K562 (cell line): Measurements from ENCODE around the gene ZDHHC22. TPM values are rescaled to one million over a fixed set of nuclear protein-coding genes. Genes with fewer than 3 reads are reported as not detected.

Experiments
- ATAC-seq: fragments of 200-7000 bp; cut with Tn5 transposase; 3 replicates; pipeline ENCODE4 v1.9.1; 2020; ENCODE audit warnings: moderate library complexity
- BruUV-seq: library from RNA; stranded (reverse); fragments of 400-500 nt; replicated peaks from 2 replicates; lab custom pipeline; 2021; lab: Mats Ljungman, UMichigan
- CTCF ChIA-PET: fragments of 300-600 bp; formaldehyde crosslinking; extraction: SDS; loops from one replicate; lab custom pipeline; 2021; ENCODE audit warnings: low intra/inter-chr PET ratio; lab: Yijun Ruan, JAX
- POLR2A ChIA-PET: fragments of 300-600, 350-650 bp; sonication (Branson Sonifier 250); formaldehyde crosslinking; extraction: SDS; loops from one replicate; lab custom pipeline; 2021; ENCODE audit warnings: antibody characterized with exemption, inconsistent platforms; lab: Yijun Ruan, JAX
- DNase-seq, 4 experiments: peaks; one replicate each; pipeline versions ENCODE4 v3.0.0 to v3.0.0-alpha.2; 2011 to 2018; ENCODE audit warnings: low spot score in 3 of 4, mixed read lengths in 3 of 4; ENCODE audit errors: extremely low read depth in 1 of 4
- FAIRE-seq: peaks from 2 replicates; lab custom pipeline; 2011; peaks lifted over from hg19 to GRCh38; lab: Jason Lieb, UNC
- H2AFZ ChIP-seq: 2 replicates; pipeline ENCODE4 v1.6.0; 2011; ENCODE audit warnings: low read depth, low read length, control low read depth, inconsistent platforms
- H3K27ac ChIP-seq: fragments of 200-600 bp; 3 replicates; pipeline ENCODE4 v1.8.0; 2011; ENCODE audit warnings: low read depth, mild to moderate bottlenecking, control low read depth, inconsistent platforms, low read length, moderate library complexity, mixed read lengths; ENCODE audit errors: extremely low read depth
- H3K27me3 ChIP-seq, 2 experiments: fragments of 300-600 bp in 1 of 2; 2 replicates in 1 of 2; 3 replicates in 1 of 2; pipeline versions ENCODE4 v1.6.0 to v1.8.0; 2011; ENCODE audit warnings: inconsistent platforms in 2 of 2, low read length in 2 of 2, mild to moderate bottlenecking in 1 of 2, mixed read lengths in 1 of 2, moderate library complexity in 1 of 2; ENCODE audit not compliant: control insufficient read depth in 2 of 2, insufficient read depth in 2 of 2
- H3K36me3 ChIP-seq: fragments of 300-600 bp; 3 replicates; pipeline ENCODE4 v1.8.0; 2011; ENCODE audit warnings: mild to moderate bottlenecking, low read length, inconsistent platforms; ENCODE audit not compliant: control insufficient read depth, insufficient read depth
- H3K4me1 ChIP-seq, 2 experiments: fragments of 200-600 bp in 1 of 2; replicated peaks in 1 of 2; 2 replicates in 1 of 2; 3 replicates in 1 of 2; pipeline versions ENCODE4 v1.5.1 to v1.8.0; 2011; ENCODE audit warnings: inconsistent platforms in 2 of 2, low read length in 2 of 2, mild to moderate bottlenecking in 1 of 2, mixed read lengths in 1 of 2, moderate library complexity in 1 of 2; ENCODE audit not compliant: control insufficient read depth in 2 of 2, insufficient read depth in 2 of 2
- H3K4me2 ChIP-seq: 2 replicates; pipeline ENCODE4 v1.6.1; 2011; ENCODE audit warnings: low read length, control low read depth, inconsistent platforms, mixed read lengths; ENCODE audit not compliant: insufficient read depth
- H3K4me3 ChIP-seq: fragments of 200-600 bp; sonication (generic), shearing (Covaris generic); 2 replicates; pipeline ENCODE4 v1.5.1; 2016; ENCODE audit warnings: control low read depth, inconsistent platforms
- H3K79me2 ChIP-seq: fragments of 200-600 bp; 3 replicates; pipeline ENCODE4 v1.8.0; 2011; ENCODE audit warnings: low read length, inconsistent platforms; ENCODE audit not compliant: control insufficient read depth, insufficient read depth
- H3K9ac ChIP-seq, 2 experiments: 2 replicates each; pipeline versions ENCODE4 v1.6.0 to v1.6.1; 2011; ENCODE audit warnings: low read depth in 2 of 2, low read length in 2 of 2, control low read depth in 1 of 2, inconsistent platforms in 1 of 2, mild to moderate bottlenecking in 1 of 2, mixed read lengths in 1 of 2; ENCODE audit not compliant: insufficient read depth in 1 of 2
- H3K9me1 ChIP-seq: one replicate; pipeline ENCODE4 v1.6.0; 2011; ENCODE audit warnings: inconsistent platforms, mild to moderate bottlenecking, low read length, moderate library complexity; ENCODE audit not compliant: control insufficient read depth, insufficient read depth
- H3K9me3 ChIP-seq: replicated peaks from 2 replicates; pipeline ENCODE4 v1.5.1; 2011; ENCODE audit warnings: low read depth, low read length, inconsistent platforms; ENCODE audit not compliant: control insufficient read depth, insufficient read depth
- H4K20me1 ChIP-seq: replicated peaks from 2 replicates; pipeline ENCODE4 v1.6.1; 2011; ENCODE audit warnings: low read length, inconsistent platforms, mixed read lengths; ENCODE audit not compliant: control insufficient read depth, insufficient read depth
- KLF16 ChIP-seq: IDR thresholded peaks from 2 replicates; pipeline ENCODE4 v1.6.1; 2016; ENCODE audit warnings: antibody characterized with exemption
- KLF6 ChIP-seq: fragments of 250-450 bp; sonication (Bioruptor Pico); IDR thresholded peaks from 2 replicates; pipeline ENCODE4 v1.4.0; 2020; ENCODE audit warnings: mild to moderate bottlenecking, moderate library complexity, borderline replicate concordance
- MYBL2 ChIP-seq, 2 experiments: fragments of 450-650 bp in 1 of 2; sonication (generic) in 1 of 2; formaldehyde crosslinking in 1 of 2; IDR thresholded peaks; 2 replicates each; pipeline versions ENCODE4 v1.6.1 to v1.8.1; 2017 to 2022; ENCODE audit warnings: borderline replicate concordance in 1 of 2, inconsistent platforms in 1 of 2, low read depth in 1 of 2, mild to moderate bottlenecking in 1 of 2, missing genetic modification reagents in 1 of 2, moderate library complexity in 1 of 2
- NONO ChIP-seq, 2 experiments: fragments of 200-400 bp in 1 of 2; fragments of 450-650 bp in 1 of 2; formaldehyde crosslinking in 1 of 2; IDR thresholded peaks; 2 replicates each; pipeline ENCODE4 v1.6.1; 2017; ENCODE audit warnings: low read depth in 2 of 2, mild to moderate bottlenecking in 2 of 2, moderate library complexity in 2 of 2, low read length in 1 of 2
- OTX1 ChIP-seq: fragments of 450-650 bp; formaldehyde crosslinking; IDR thresholded peaks from 2 replicates; pipeline ENCODE4 v1.4.0; 2022; ENCODE audit warnings: mild to moderate bottlenecking
- SMAD2 ChIP-seq: fragments of 150-350 bp; IDR thresholded peaks from 2 replicates; pipeline ENCODE4 v1.6.1; 2014; ENCODE audit warnings: low read depth, mild to moderate bottlenecking, low read length
- TAL1 ChIP-seq: fragments of 450-650 bp; IDR thresholded peaks from 2 replicates; pipeline ENCODE4 v1.6.1; 2016; ENCODE audit warnings: mild to moderate bottlenecking
- ZNF124 ChIP-seq: sonication (generic); formaldehyde crosslinking; IDR thresholded peaks from 2 replicates; pipeline ENCODE4 v1.8.1; 2022; ENCODE audit warnings: missing genetic modification reagents
- ZNF217 ChIP-seq: sonication (generic); formaldehyde crosslinking; IDR thresholded peaks from 2 replicates; pipeline ENCODE4 v1.8.0; 2022; ENCODE audit warnings: mild to moderate bottlenecking, missing genetic modification reagents
- ZNF316 ChIP-seq: fragments of 450-650 bp; IDR thresholded peaks from 2 replicates; pipeline ENCODE4 v1.6.1; 2016
- ZNF644 ChIP-seq: fragments of 200-800 bp; sonication (Bioruptor generic); IDR thresholded peaks from 2 replicates; pipeline ENCODE4 v1.6.1; 2016; ENCODE audit warnings: low read depth, missing genetic modification characterization, missing compliant biosample characterization
- ZNF778 ChIP-seq: fragments of 450-650 bp; formaldehyde crosslinking; IDR thresholded peaks from 2 replicates; pipeline ENCODE4 v1.4.0; 2020; ENCODE audit warnings: mild to moderate bottlenecking, moderate library complexity
- WGBS: fragments of 100-300 bp; shearing (Covaris generic); methylation state at CpG from one replicate; pipeline ENCODE4 v1.1.6; 2016; ENCODE audit warnings: low coverage, mixed read lengths; ENCODE audit not compliant: insufficient coverage; ENCODE audit errors: missing lambda C conversion rate; 5-methylcytosine and 5-hydroxymethylcytosine counted together
- in situ Hi-C: fragments of 300-500 bp; cut with MboI; formaldehyde crosslinking; loops from 4 replicates; pipeline ENCODE4 v1.15.0; 2018; ENCODE audit warnings: inconsistent platforms, mixed read lengths
- intact Hi-C: fragments of 100-400 bp; cut with micrococcal nuclease; formaldehyde crosslinking; loops from 2 replicates; pipeline ENCODE4 v1.14.2; 2022
- polyA plus RNA-seq, 8 experiments: library from polyadenylated mRNA; depleted of rRNA in 4 of 8; stranded (reverse) in 5 of 8; unstranded in 3 of 8; fragments of >200 nt; fragmentation: Nextera tagmentation in 2 of 8; fragmentation: Illumina TruSeq in 1 of 8; extraction: Ambion mirVana in 2 of 8; extraction: Trizol in 1 of 8; gene quantifications; 2 replicates each; pipeline versions ENCODE4 v1.2.1 to v1.2.3, GENCODE V29; 2011 to 2014; ENCODE audit warnings: inconsistent platforms in 1 of 8, missing spikeins in 1 of 8
- total RNA-seq, 7 experiments: library from RNA; depleted of rRNA in 6 of 7; stranded (reverse); fragments of >200 nt in 6 of 7; fragmentation: Illumina TruSeq in 2 of 7; extraction: Trizol in 2 of 7; gene quantifications; 2 replicates each; pipeline versions ENCODE4 v1.2.1 to v1.2.3, GENCODE V29; 2011 to 2021; ENCODE audit warnings: low replicate concordance in 1 of 7
- TF ChIP-seq, protein P1 (sequence below): IDR thresholded peaks from 3 replicates; pipeline ENCODE4 v1.6.1; 2011; ENCODE audit warnings: borderline replicate concordance, mild to moderate bottlenecking, moderate library complexity; ENCODE audit not compliant: insufficient read length; ENCODE audit errors: extremely low read depth
- TF ChIP-seq, protein P2 (sequence below), 2 experiments: fragments of 450-650 bp; IDR thresholded peaks; 2 replicates each; pipeline ENCODE4 v1.6.1; 2016
- TF ChIP-seq, protein P3 (sequence below): fragments of 200-800 bp; sonication (Bioruptor generic); IDR thresholded peaks from 2 replicates; pipeline ENCODE4 v1.6.1; 2017; ENCODE audit warnings: missing genetic modification characterization, missing compliant biosample characterization

The ZDHHC22 gene
- total and polyA plus RNA-seq, 9 of the 15 experiments (the other 6 are each of a cell fraction or from before 2014, with no cell fraction given): not detected

DNA sequence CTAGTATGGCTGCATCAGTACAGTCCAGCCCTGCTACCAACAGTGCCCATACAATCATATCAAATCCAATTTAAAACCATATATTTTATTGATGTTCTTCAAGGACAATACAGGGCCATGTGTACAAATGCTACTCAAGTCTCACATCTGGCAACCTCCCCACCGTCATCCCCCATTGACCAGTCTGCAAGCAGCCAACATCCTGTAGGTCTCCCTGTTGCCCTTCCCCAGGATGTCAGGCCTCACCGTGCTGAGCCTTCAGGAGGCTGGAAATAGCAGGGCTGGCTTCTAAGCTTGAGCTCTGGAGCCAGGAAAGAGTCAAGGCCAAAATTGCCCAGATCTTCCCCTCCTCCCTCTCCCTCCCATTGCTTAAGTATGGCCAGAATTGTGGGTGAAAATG lies 10.4 kb downstream of the ZDHHC22 start:
- in situ Hi-C loops: no loop called here
- H3K9me1 ChIP-seq: no peaks in the 10 kb centered on the region
- TF ChIP-seq KLF16 (no peak), KLF6 (CRISPR knock-in tag) (no peak), NONO (IDR thresholded peaks at IDR 0.05; ENCODE audit: low read depth in 2 of 2, low read length in 1 of 2) (no peak), ZNF124 (no peak), MYBL2 (IDR thresholded peaks at IDR 0.05; ENCODE audit: low read depth) (no peak), MYBL2 (CRISPR knock-in tag; IDR thresholded peaks at IDR 0.05; ENCODE audit: borderline replicate concordance) (no peak), TAL1 (no peak), ZNF644 (tag) (no peak), ZNF316 (no peak), OTX1 (CRISPR knock-in tag) (no peak), ZNF778 (CRISPR knock-in tag) (no peak), SMAD2 (no peak), ZNF217 (no peak)
- TF ChIP-seq, protein P1, sequence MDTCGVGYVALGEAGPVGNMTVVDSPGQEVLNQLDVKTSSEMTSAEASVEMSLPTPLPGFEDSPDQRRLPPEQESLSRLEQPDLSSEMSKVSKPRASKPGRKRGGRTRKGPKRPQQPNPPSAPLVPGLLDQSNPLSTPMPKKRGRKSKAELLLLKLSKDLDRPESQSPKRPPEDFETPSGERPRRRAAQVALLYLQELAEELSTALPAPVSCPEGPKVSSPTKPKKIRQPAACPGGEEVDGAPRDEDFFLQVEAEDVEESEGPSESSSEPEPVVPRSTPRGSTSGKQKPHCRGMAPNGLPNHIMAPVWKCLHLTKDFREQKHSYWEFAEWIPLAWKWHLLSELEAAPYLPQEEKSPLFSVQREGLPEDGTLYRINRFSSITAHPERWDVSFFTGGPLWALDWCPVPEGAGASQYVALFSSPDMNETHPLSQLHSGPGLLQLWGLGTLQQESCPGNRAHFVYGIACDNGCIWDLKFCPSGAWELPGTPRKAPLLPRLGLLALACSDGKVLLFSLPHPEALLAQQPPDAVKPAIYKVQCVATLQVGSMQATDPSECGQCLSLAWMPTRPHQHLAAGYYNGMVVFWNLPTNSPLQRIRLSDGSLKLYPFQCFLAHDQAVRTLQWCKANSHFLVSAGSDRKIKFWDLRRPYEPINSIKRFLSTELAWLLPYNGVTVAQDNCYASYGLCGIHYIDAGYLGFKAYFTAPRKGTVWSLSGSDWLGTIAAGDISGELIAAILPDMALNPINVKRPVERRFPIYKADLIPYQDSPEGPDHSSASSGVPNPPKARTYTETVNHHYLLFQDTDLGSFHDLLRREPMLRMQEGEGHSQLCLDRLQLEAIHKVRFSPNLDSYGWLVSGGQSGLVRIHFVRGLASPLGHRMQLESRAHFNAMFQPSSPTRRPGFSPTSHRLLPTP: no peak
- TF ChIP-seq, protein P2, sequence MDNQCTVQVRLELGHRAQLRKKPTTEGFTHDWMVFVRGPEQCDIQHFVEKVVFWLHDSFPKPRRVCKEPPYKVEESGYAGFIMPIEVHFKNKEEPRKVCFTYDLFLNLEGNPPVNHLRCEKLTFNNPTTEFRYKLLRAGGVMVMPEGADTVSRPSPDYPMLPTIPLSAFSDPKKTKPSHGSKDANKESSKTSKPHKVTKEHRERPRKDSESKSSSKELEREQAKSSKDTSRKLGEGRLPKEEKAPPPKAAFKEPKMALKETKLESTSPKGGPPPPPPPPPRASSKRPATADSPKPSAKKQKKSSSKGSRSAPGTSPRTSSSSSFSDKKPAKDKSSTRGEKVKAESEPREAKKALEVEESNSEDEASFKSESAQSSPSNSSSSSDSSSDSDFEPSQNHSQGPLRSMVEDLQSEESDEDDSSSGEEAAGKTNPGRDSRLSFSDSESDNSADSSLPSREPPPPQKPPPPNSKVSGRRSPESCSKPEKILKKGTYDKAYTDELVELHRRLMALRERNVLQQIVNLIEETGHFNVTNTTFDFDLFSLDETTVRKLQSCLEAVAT (IDR thresholded peaks at IDR 0.05): no peak
- TF ChIP-seq, protein P3, sequence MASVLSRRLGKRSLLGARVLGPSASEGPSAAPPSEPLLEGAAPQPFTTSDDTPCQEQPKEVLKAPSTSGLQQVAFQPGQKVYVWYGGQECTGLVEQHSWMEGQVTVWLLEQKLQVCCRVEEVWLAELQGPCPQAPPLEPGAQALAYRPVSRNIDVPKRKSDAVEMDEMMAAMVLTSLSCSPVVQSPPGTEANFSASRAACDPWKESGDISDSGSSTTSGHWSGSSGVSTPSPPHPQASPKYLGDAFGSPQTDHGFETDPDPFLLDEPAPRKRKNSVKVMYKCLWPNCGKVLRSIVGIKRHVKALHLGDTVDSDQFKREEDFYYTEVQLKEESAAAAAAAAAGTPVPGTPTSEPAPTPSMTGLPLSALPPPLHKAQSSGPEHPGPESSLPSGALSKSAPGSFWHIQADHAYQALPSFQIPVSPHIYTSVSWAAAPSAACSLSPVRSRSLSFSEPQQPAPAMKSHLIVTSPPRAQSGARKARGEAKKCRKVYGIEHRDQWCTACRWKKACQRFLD (CRISPR knock-in tag): no peak
- no TSS peak for BruUV-seq
- ChIA-PET POLR2A (no interaction called here), CTCF (no interaction called here)
- no peak overlapping the region for H3K27ac ChIP-seq
- no peak for FAIRE-seq
- no peak for DNase-seq
- no peak for ATAC-seq
- H3K4me1 ChIP-seq: no peaks in the 10 kb centered on the region
- H3K9ac ChIP-seq: no peak overlapping the region
- H3K36me3 ChIP-seq: no peaks in the 10 kb centered on the region
- H2AFZ ChIP-seq: no peak overlapping the region
- intact Hi-C loops: no loop called here
- H3K79me2 ChIP-seq: no peaks in the 10 kb centered on the region
- H3K4me3 ChIP-seq: no peak overlapping the region
- H3K4me2 ChIP-seq: no peak overlapping the region
- WGBS: 0% methylated on average over 2 of the region's 2 CpGs
- peaks cover 5 to 32% of the 10 kb centered on the region in 2 experiments; a peak in 3 of 5 replicates for H3K27me3 ChIP-seq
- H4K20me1 ChIP-seq: no peaks in the 10 kb centered on the region; the same call in 1 of the 2 replicates
- no peaks in the 10 kb centered on the region for H3K9me3 ChIP-seq
